ENCODE data around the gene SLC34A3. TPM values are rescaled to one million over a fixed set of nuclear protein-coding genes. Genes with fewer than 3 reads are reported as not detected.

SLC34A3 gene
- total RNA-seq, 2 experiments from 2014 or later = not detected

DNA sequence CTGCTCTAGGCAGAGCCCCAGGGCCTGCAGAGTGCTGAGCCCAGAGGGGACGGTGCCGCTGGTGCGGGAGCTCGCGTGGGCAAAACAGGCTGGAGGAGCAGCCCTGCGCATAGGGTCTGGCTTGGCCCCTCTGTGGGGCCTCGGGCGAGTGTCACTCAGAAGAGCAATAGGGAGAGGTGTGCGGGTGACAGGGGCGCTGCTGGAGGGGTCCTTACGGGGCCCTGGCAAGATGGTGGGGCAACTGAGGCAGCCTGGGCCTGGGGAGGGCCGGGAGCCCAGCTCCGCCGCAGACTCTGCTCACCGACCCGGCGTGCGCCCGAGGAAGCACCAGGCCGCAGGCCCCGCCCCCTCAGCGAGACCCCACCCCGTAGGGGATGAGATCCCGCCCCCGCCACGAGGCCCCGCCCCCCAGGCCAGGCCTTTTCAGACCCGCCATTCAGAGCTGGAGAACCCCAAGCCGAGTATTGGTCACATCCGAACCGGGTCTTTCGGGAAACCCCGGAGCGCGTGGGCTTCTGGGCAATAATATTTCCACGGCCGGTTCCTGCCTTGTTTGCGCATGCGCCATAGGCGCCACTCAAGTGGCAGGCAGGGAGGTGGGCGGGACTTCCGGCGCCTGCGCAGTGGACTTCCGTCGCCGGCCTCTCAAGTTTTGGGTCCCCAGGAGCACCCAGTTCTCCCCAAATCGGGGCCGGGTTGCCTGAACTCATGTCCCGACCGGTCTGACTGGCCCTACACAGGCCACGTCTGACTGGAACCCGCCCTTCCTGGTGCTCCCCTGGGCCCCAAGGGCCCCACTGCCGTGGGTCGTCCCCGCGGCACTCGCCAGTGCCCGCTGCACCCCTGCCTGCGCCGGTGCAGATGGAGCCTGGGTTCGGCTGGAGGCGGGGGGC, 7.4 kb upstream of the SLC34A3 start:
- Histone ChIP-seq H3K4me3 (ENCODE audit: low read depth, low read length, poor library complexity, severe bottlenecking) (peak overlapping the region; percentile 91), H3K79me2 (ENCODE audit: insufficient read depth, low read depth, low read length) (no peaks in the 10 kb centered on the region), H2AFZ (ENCODE audit: low read length) (peak overlapping the region; percentile 53), H4K20me1 (ENCODE audit: insufficient read depth, low read length) (no peaks in the 10 kb centered on the region), H3K36me3 (ENCODE audit: insufficient read depth, low read length) (peaks cover 8% of the 10 kb centered on the region; the same call in 1 of the 2 replicates), H3K9me2 (ENCODE audit: insufficient read depth, low read length) (no peaks in the 10 kb centered on the region), H3K27ac (ENCODE audit: low read depth, low read length, poor library complexity, severe bottlenecking) (peak overlapping the region; percentile 65), H3K4me1 (ENCODE audit: insufficient read depth, low read length, poor library complexity, severe bottlenecking) (peaks cover 26% of the 10 kb centered on the region), H3K4me2 (ENCODE audit: low read length) (peak overlapping the region; percentile 98), H3K9me3 (ENCODE audit: low read length) (no peaks in the 10 kb centered on the region)
- TF ChIP-seq, protein P1, sequence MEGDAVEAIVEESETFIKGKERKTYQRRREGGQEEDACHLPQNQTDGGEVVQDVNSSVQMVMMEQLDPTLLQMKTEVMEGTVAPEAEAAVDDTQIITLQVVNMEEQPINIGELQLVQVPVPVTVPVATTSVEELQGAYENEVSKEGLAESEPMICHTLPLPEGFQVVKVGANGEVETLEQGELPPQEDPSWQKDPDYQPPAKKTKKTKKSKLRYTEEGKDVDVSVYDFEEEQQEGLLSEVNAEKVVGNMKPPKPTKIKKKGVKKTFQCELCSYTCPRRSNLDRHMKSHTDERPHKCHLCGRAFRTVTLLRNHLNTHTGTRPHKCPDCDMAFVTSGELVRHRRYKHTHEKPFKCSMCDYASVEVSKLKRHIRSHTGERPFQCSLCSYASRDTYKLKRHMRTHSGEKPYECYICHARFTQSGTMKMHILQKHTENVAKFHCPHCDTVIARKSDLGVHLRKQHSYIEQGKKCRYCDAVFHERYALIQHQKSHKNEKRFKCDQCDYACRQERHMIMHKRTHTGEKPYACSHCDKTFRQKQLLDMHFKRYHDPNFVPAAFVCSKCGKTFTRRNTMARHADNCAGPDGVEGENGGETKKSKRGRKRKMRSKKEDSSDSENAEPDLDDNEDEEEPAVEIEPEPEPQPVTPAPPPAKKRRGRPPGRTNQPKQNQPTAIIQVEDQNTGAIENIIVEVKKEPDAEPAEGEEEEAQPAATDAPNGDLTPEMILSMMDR (conservative IDR thresholded peaks at IDR 0.05; ENCODE audit: low read length) = no peak
- TF ChIP-seq EZH2phosphoT487 (IDR thresholded peaks at IDR 0.05; ENCODE audit: borderline replicate concordance, low read depth, low read length) = no peak
- ChIA-PET POLR2A (interaction anchor here (0.6 to 1.6 kb wide), 9 partner anchors 16 to 220 kb away, joined by 3 to 5 read pairs (median 3); partner anchors contain the start of genes SSNA1 and TUBB4B), CTCF (ENCODE audit: unreplicated experiment) (interaction anchor here (0.6 kb wide), 2 partner anchors 28 to 447 kb away, joined by 5 to 7 read pairs; no protein-coding TSS in a partner anchor)
- peak; percentile 100 for DNase-seq (ENCODE audit: low spot score)
- no TSS peak for BruUV-seq (replicated peaks)
- intact Hi-C loops (cut with micrococcal nuclease; ENCODE audit: unreplicated experiment) = loop anchor here (1.0 to 2.0 kb wide), 5 partner anchors 23 to 177 kb away; partner anchors contain the start of genes ANAPC2, NPDC1, SSNA1 and TPRN

DNA sequence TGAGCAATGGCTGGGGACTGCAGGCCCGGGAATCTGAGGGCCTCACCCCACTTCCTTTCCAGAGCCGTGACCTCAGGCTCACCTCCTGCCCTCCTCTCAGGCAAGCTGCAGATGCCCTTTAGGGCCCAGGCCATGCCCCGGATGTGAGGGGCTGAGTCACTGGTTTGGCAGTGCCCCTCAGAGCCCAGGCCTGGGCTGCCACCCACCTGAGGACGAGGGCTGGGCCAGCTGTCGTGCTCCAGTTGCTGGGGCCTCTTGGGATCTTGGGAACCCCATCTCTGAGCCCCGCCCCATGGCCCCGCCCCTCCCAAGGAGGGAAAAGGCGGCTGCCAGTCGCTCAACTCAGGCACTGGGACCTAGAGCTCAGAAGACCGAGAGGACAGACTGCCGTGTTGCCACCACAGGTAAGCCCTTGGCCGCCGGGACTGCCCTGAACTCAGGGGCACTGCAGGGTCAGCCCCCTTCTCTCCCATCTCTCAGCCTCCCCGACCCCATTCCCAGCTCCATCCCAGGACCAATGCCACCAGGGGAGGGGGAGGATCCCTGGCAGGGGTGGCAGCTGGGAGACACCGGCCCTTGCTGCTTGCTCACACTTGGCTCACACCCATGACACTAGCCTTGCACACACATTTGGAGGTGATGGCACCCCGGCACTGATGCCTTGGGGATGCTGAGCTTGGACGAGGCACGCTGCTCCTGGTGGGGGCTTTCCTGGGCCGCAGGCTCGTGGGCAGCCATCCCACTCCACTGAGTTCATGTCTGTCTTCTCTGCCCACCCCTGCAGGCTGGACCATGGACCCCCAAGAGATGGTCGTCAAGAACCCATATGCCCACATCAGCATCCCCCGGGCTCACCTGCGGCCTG, 5.6 kb upstream of the SLC34A3 start, which contains the start of gene CYSRT1:
Gene CYSRT1, plus strand, starts transcription at position 345 of the 865 bp plus-strand sequence. Its CDS starts 448 bp downstream, at position 793.
- H2AFZ ChIP-seq (ENCODE audit: low read length) = peak within 1 kb of the TSS; percentile 53; the same call in 1 of the 2 replicates
- no peaks in the 10 kb centered on the region for H4K20me1 ChIP-seq (ENCODE audit: insufficient read depth, low read length)
- DNase-seq (ENCODE audit: low spot score) = no peak
- POLR2A ChIA-PET = no interaction called here
- peak within 1 kb of the TSS; percentile 91 for H3K4me3 ChIP-seq (ENCODE audit: low read depth, low read length, poor library complexity, severe bottlenecking)
- peak within 1 kb of the TSS; percentile 65 for H3K27ac ChIP-seq (ENCODE audit: low read depth, low read length, poor library complexity, severe bottlenecking)
- no peaks in the 10 kb centered on the region for H3K36me3 ChIP-seq (ENCODE audit: insufficient read depth, low read length)
- H3K9me3 ChIP-seq (ENCODE audit: low read length) = no peaks in the 10 kb centered on the region
- H3K79me2 ChIP-seq (ENCODE audit: insufficient read depth, low read depth, low read length) = no peaks in the 10 kb centered on the region
- CTCF ChIA-PET (ENCODE audit: unreplicated experiment) = interaction anchor here (0.6 kb wide), 1 partner anchor 143 kb away, joined by 3 read pairs; no protein-coding TSS in a partner anchor
- peaks cover 26% of the 10 kb centered on the region for H3K4me1 ChIP-seq (ENCODE audit: insufficient read depth, low read length, poor library complexity, severe bottlenecking)
- TF ChIP-seq, protein P1 (conservative IDR thresholded peaks at IDR 0.05; ENCODE audit: low read length) = no peak
- TF ChIP-seq EZH2phosphoT487 (IDR thresholded peaks at IDR 0.05; ENCODE audit: borderline replicate concordance, low read depth, low read length) = no peak
- no peaks in the 10 kb centered on the region for H3K9me2 ChIP-seq (ENCODE audit: insufficient read depth, low read length)
- intact Hi-C loops (cut with micrococcal nuclease; ENCODE audit: unreplicated experiment) = no loop called here
- no TSS peak for BruUV-seq (replicated peaks)
- H3K4me2 ChIP-seq (ENCODE audit: low read length) = peak within 1 kb of the TSS; percentile 87
